ENCODE measurements around the gene JSRP1. TPM values are rescaled to one million over a fixed set of nuclear protein-coding genes. Genes with fewer than 3 reads are reported as not detected.

The JSRP1 gene
- total RNA-seq, 1 donor = 0.72 TPM

DNA sequence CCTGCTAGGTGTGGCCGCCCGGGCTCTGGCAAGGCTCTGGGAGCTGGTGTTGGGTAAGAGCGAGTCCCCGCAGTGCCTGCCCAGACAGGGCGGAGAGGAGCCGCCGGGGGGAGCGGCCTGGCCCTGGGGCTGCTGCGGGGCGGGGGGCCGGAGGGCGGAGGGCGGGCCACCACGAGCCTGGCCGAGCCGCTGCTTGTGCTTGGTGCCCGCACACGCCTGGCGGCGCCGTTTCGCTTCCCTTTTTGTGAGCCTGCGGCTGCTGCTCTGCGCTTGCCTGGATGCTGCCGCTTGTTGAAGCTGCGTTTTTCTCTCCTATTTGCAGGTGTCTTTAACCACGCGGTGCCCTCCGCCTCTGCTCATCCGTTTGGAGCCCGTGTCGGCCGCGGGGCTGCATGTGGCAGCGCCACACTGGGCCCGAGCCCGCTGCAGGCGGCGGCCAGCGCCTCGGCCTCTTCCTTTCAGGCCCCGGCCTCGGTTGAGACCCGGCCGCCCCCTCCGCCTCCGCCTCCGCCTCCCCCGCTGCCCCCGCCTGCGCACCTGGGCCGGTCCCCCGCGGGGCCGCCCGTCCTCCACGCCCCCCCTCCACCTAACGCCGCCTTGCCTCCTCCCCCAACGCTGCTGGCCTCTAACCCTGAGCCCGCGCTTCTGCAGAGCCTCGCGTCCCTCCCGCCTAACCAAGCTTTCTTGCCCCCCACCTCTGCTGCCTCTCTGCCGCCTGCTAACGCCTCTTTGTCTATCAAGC lies 28.6 kb downstream of the JSRP1 start:
- peaks cover 47% of the 10 kb centered on the region for H3K79me2 ChIP-seq (ENCODE audit: insufficient read depth, low read length)
- peaks cover 9% of the 10 kb centered on the region for H4K20me1 ChIP-seq (ENCODE audit: insufficient read depth, low read length)
- no peak overlapping the region for H3K4me2 ChIP-seq (ENCODE audit: insufficient read depth, low read length)
- TF ChIP-seq CTCF (IDR thresholded peaks at IDR 0.05; ENCODE audit: extremely low read depth, low read depth, low read length) = no peak
- no peak overlapping the region for H3K4me3 ChIP-seq (ENCODE audit: insufficient read depth, low read length)
- H3K27ac ChIP-seq (ENCODE audit: low read depth, low read length) = no peak overlapping the region
- peak; percentile 91 for DNase-seq (ENCODE audit: insufficient read length, low spot score, missing footprints)
- no peaks in the 10 kb centered on the region for H3K27me3 ChIP-seq (ENCODE audit: insufficient read depth, low read length)
- no peak overlapping the region for H2AFZ ChIP-seq (ENCODE audit: low read length)
- H3K36me3 ChIP-seq (ENCODE audit: insufficient read depth, low read length) = peaks cover 52% of the 10 kb centered on the region
- H3K9me3 ChIP-seq (ENCODE audit: low read depth, low read length) = no peaks in the 10 kb centered on the region
- no peaks in the 10 kb centered on the region for H3K4me1 ChIP-seq (ENCODE audit: insufficient read depth, low read length)

DNA sequence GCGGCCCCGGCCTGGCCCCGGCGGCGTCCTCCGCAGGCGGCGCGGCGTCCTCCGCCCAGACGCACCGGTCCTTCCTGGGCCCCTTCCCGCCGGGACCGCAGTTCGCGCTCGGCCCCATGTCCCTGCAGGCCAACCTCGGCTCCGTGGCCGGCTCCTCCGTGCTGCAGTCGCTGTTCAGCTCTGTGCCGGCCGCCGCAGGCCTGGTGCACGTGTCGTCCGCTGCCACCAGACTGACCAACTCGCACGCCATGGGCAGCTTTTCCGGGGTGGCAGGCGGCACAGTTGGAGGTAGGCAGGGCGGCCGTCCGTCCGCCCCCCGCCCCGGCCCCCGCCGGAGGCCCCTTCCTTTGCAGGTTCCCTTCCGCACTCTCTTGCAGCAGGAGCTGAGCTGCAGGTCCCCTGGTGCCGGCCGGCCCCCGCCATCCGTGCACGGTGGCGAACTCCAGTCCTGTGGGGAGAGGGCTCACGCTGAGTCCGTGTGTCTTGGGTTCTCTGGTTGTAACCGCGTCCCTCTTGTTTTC lies 29.3 kb downstream of the JSRP1 start:
- peaks cover 45% of the 10 kb centered on the region for H3K79me2 ChIP-seq (ENCODE audit: insufficient read depth, low read length)
- TF ChIP-seq CTCF (IDR thresholded peaks at IDR 0.05; ENCODE audit: extremely low read depth, low read depth, low read length) = no peak
- no peaks in the 10 kb centered on the region for H3K27me3 ChIP-seq (ENCODE audit: insufficient read depth, low read length)

DNA sequence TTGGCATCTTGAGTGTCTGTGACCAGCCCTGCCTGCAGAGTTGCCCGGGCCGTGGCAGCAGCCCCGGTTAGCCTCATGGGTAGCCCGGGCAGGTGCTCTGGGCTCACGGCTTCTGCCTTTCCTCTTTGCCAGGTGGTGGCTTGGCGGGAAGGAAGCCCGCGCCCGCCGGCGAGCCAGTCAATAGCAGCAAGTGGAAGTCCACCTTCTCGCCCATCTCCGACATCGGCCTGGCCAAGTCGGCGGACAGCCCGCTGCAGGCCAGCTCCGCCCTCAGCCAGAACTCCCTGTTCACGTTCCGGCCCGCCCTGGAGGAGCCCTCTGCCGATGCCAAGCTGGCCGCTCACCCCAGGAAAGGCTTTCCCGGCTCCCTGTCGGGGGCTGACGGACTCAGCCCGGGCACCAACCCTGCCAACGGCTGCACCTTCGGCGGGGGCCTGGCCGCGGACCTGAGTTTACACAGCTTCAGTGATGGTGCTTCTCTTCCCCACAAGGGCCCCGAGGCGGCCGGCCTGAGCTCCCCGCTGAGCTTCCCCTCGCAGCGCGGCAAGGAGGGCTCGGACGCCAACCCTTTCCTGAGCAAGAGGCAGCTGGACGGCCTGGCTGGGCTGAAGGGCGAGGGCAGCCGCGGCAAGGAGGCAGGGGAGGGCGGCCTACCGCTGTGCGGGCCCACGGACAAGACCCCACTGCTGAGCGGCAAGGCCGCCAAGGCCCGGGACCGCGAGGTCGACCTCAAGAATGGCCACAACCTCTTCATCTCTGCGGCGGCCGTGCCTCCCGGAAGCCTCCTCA lies 30.0 kb downstream of the JSRP1 start:
- Histone ChIP-seq H3K4me1 (ENCODE audit: insufficient read depth, low read length) (no peaks in the 10 kb centered on the region), H4K20me1 (ENCODE audit: insufficient read depth, low read length) (peaks cover 9% of the 10 kb centered on the region), H3K4me2 (ENCODE audit: insufficient read depth, low read length) (no peak overlapping the region), H2AFZ (ENCODE audit: low read length) (no peak overlapping the region), H3K9me3 (ENCODE audit: low read depth, low read length) (no peaks in the 10 kb centered on the region), H3K4me3 (ENCODE audit: insufficient read depth, low read length) (no peak overlapping the region), H3K79me2 (ENCODE audit: insufficient read depth, low read length) (peaks cover 42% of the 10 kb centered on the region), H3K36me3 (ENCODE audit: insufficient read depth, low read length) (peaks cover 52% of the 10 kb centered on the region), H3K27me3 (ENCODE audit: insufficient read depth, low read length) (no peaks in the 10 kb centered on the region), H3K27ac (ENCODE audit: low read depth, low read length) (no peak overlapping the region)
- no peak for DNase-seq (ENCODE audit: insufficient read length, low spot score, missing footprints)
- TF ChIP-seq CTCF (IDR thresholded peaks at IDR 0.05; ENCODE audit: extremely low read depth, low read depth, low read length) = no peak

More for the DNA sequence above, 29.3 kb downstream of the JSRP1 start:
- Histone ChIP-seq H3K4me1 (ENCODE audit: insufficient read depth, low read length) (no peaks in the 10 kb centered on the region), H2AFZ (ENCODE audit: low read length) (no peak overlapping the region), H3K9me3 (ENCODE audit: low read depth, low read length) (no peaks in the 10 kb centered on the region), H4K20me1 (ENCODE audit: insufficient read depth, low read length) (peaks cover 9% of the 10 kb centered on the region), H3K36me3 (ENCODE audit: insufficient read depth, low read length) (peaks cover 53% of the 10 kb centered on the region), H3K4me2 (ENCODE audit: insufficient read depth, low read length) (no peak overlapping the region), H3K27ac (ENCODE audit: low read depth, low read length) (no peak overlapping the region), H3K4me3 (ENCODE audit: insufficient read depth, low read length) (no peak overlapping the region)
- no peak for DNase-seq (ENCODE audit: insufficient read length, low spot score, missing footprints)
